PC-3 (cell line): Measurements from ENCODE around the gene RNF169.

Experiments used
- EZH2 ChIP-seq: fragments of 300-600 bp; sonication (generic); IDR thresholded peaks from one replicate; pipeline ENCODE4 v1.6.1; 2017; ENCODE audit warnings: antibody characterized with exemption, mild to moderate bottlenecking, low read length; ENCODE audit not compliant: unreplicated experiment
- TF ChIP-seq, protein P1 (sequence below): fragments of 300-600 bp; sonication (generic); conservative IDR thresholded peaks from 2 replicates; pipeline ENCODE4 v1.5.1; 2017; ENCODE audit warnings: antibody characterized with exemption, low read depth, mild to moderate bottlenecking, low read length

DNA sequence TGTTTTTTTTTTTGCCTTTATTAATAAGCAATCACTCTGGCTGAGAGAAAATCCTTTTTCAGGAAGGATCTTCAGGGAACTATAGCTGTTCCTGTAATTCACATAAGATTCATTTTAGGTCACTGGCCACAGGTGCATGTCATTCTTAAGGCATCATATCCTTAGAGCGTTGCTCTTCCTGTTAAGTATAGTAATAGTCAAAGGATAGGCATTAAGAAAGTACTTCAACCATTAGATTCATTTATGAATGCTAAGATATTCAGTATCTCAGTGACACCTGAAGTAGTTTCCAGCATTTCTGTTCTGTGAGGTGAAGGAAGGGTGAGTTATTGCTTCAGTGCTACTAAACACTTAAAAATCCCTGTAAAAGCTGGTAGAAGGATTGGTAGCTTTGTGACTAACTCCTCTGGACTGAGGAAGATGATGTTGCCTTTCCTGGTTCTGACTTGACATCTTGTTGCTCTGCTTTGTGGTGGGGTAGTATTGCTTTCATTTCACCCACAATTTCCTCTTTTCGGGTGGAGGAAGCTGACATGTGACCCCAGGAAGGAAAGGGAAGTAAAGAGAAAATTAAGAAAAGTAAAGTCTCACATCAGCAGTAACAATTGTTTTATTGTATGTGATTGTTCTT, 34.7 kb downstream of the RNF169 start:
- TF ChIP-seq, protein P1, sequence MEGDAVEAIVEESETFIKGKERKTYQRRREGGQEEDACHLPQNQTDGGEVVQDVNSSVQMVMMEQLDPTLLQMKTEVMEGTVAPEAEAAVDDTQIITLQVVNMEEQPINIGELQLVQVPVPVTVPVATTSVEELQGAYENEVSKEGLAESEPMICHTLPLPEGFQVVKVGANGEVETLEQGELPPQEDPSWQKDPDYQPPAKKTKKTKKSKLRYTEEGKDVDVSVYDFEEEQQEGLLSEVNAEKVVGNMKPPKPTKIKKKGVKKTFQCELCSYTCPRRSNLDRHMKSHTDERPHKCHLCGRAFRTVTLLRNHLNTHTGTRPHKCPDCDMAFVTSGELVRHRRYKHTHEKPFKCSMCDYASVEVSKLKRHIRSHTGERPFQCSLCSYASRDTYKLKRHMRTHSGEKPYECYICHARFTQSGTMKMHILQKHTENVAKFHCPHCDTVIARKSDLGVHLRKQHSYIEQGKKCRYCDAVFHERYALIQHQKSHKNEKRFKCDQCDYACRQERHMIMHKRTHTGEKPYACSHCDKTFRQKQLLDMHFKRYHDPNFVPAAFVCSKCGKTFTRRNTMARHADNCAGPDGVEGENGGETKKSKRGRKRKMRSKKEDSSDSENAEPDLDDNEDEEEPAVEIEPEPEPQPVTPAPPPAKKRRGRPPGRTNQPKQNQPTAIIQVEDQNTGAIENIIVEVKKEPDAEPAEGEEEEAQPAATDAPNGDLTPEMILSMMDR = no peak
- TF ChIP-seq EZH2 = no peak
